ENCODE results near the gene PTGES2.

Gene PTGES2

DNA sequence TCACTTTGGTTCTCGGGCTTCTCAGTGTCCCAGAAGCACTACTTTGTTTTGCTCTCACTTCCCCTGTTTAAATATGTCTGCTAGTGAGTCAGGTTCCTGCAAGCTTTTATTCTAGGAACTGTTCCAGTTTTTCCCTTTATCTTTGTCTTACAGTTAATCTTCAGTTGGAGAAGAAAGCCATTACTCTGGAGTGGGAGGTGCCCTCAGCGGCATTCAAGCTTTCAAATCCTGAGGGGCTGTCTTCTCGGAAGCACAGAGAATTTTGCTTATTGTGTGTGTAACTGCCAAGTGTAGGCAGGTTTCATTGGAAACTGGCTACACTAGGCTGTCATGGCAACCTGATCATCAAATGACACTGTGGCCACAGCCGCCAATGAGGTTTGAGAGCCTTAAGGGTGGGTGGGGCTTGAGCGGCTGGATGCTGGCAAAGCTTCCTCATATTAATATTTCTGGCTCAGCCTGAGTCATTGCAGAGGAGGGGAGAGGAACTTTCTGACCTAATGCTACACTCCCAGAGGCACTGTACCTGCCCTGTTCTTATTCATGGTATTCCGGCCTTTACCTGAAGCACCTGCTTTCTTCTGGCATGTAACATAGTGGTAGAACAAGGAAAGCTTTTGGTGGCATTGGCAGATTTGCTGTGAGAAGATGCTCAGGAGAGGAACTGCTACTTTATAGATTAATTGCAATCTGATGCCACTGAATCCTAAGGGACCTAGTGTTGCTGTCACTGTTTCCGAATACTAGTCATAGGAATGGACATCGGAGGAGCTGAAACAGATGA is 33.2 kb downstream of the PTGES2 start:
- TF ChIP-seq BACH2 (CRISPR knock-in tag; IDR thresholded peaks at IDR 0.05; ENCODE audit: borderline replicate concordance), result no peak
- TF ChIP-seq ARNTL (CRISPR knock-in tag; IDR thresholded peaks at IDR 0.05; ENCODE audit: borderline replicate concordance, low read depth), result no peak
- TF ChIP-seq, protein P1, sequence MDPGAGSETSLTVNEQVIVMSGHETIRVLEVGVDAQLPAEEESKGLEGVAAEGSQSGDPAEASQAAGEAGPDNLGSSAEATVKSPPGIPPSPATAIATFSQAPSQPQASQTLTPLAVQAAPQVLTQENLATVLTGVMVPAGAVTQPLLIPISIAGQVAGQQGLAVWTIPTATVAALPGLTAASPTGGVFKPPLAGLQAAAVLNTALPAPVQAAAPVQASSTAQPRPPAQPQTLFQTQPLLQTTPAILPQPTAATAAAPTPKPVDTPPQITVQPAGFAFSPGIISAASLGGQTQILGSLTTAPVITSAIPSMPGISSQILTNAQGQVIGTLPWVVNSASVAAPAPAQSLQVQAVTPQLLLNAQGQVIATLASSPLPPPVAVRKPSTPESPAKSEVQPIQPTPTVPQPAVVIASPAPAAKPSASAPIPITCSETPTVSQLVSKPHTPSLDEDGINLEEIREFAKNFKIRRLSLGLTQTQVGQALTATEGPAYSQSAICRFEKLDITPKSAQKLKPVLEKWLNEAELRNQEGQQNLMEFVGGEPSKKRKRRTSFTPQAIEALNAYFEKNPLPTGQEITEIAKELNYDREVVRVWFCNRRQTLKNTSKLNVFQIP (CRISPR knock-in tag; IDR thresholded peaks at IDR 0.05; ENCODE audit: borderline replicate concordance, low read depth), result no peak
- TF ChIP-seq, protein P2, sequence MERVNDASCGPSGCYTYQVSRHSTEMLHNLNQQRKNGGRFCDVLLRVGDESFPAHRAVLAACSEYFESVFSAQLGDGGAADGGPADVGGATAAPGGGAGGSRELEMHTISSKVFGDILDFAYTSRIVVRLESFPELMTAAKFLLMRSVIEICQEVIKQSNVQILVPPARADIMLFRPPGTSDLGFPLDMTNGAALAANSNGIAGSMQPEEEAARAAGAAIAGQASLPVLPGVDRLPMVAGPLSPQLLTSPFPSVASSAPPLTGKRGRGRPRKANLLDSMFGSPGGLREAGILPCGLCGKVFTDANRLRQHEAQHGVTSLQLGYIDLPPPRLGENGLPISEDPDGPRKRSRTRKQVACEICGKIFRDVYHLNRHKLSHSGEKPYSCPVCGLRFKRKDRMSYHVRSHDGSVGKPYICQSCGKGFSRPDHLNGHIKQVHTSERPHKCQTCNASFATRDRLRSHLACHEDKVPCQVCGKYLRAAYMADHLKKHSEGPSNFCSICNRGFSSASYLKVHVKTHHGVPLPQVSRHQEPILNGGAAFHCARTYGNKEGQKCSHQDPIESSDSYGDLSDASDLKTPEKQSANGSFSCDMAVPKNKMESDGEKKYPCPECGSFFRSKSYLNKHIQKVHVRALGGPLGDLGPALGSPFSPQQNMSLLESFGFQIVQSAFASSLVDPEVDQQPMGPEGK (CRISPR knock-in tag; IDR thresholded peaks at IDR 0.05; ENCODE audit: borderline replicate concordance), result no peak
- TF ChIP-seq RARB (CRISPR knock-in tag; IDR thresholded peaks at IDR 0.05), result no peak
- no peak for TF ChIP-seq TCF4 (CRISPR knock-in tag; IDR thresholded peaks at IDR 0.05; ENCODE audit: borderline replicate concordance)
- TF ChIP-seq GLIS3 (CRISPR knock-in tag; IDR thresholded peaks at IDR 0.05), result no peak
- TF ChIP-seq ZNF565 (CRISPR knock-in tag; conservative IDR thresholded peaks at IDR 0.05; ENCODE audit: low read depth), result no peak
- TF ChIP-seq ESRRG (CRISPR knock-in tag; IDR thresholded peaks at IDR 0.05), result no peak
- ATAC-seq, result peak; percentile 83

DNA sequence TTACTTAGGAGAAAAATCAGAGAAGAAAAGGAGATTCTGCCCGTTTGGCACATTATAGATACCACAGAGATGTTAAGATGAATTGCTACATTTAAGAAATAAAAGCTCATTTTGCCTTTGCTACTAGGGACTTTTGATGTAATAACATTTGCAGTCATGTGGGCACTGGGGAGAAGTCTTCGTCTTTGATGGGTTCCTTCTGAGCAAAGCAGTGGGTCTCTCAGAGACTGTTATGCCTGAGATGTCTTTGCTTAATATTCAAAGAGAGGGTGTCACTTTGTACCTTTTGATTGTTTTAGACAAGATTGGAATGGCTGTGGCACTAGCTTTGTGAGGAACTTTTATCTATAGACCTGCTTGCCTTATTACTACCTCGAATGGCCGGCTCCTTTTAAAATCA is 34.5 kb downstream of the PTGES2 start:
- no peak for ATAC-seq
- TF ChIP-seq ZNF8 (CRISPR knock-in tag; IDR thresholded peaks at IDR 0.05) (no peak), ZFP30 (CRISPR knock-in tag; IDR thresholded peaks at IDR 0.05) (no peak)

DNA sequence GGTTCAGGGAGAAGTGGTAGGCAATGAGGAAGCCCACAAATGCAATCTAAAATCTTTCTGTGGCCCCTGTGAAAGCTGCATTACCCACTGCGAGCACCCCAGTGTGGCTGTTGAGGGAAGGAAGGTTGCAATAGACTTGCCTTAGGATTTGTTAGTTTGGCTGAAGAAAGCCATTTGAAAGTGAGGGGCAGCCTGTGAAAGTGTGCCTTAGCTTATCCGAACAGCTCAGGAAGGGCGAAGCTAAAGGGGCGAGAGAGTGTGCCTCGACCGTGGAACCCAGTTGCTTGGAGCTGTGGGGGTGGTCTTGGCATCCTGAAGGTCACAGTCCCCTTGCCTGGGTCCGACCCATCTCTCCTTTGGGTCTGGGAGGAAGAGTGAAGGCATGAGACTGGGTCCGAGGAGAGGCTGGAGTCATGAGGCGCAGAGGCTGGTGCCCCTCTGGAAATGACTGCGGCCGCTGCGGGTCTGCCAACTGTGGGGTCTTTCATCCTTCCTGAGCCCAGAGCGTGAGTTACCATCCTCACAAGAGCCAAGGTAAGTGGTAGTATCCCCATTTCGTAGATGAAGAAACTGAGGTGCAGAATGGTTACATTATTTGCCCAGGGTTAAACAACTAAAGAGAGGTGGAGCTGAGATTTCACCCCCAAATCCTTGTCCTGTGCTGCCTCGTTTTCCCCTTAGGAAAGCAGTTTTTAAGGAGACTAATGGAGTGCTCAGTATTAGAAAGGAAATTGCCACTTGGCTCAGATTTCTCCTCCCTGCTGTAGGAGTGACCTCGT is 35.1 kb downstream of the PTGES2 start:
- ATAC-seq, result no peak
- TF ChIP-seq, protein P3, sequence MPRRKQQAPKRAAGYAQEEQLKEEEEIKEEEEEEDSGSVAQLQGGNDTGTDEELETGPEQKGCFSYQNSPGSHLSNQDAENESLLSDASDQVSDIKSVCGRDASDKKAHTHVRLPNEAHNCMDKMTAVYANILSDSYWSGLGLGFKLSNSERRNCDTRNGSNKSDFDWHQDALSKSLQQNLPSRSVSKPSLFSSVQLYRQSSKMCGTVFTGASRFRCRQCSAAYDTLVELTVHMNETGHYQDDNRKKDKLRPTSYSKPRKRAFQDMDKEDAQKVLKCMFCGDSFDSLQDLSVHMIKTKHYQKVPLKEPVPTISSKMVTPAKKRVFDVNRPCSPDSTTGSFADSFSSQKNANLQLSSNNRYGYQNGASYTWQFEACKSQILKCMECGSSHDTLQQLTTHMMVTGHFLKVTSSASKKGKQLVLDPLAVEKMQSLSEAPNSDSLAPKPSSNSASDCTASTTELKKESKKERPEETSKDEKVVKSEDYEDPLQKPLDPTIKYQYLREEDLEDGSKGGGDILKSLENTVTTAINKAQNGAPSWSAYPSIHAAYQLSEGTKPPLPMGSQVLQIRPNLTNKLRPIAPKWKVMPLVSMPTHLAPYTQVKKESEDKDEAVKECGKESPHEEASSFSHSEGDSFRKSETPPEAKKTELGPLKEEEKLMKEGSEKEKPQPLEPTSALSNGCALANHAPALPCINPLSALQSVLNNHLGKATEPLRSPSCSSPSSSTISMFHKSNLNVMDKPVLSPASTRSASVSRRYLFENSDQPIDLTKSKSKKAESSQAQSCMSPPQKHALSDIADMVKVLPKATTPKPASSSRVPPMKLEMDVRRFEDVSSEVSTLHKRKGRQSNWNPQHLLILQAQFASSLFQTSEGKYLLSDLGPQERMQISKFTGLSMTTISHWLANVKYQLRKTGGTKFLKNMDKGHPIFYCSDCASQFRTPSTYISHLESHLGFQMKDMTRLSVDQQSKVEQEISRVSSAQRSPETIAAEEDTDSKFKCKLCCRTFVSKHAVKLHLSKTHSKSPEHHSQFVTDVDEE (CRISPR knock-in tag; IDR thresholded peaks at IDR 0.05), result no peak
- TF ChIP-seq GLIS3 (CRISPR knock-in tag; IDR thresholded peaks at IDR 0.05) (no peak), RARB (CRISPR knock-in tag; IDR thresholded peaks at IDR 0.05) (no peak), SNAI2 (CRISPR knock-in tag; IDR thresholded peaks at IDR 0.05) (no peak), BACH2 (CRISPR knock-in tag; IDR thresholded peaks at IDR 0.05; ENCODE audit: borderline replicate concordance) (no peak), OSR1 (CRISPR knock-in tag; IDR thresholded peaks at IDR 0.05) (no peak), ISL1 (CRISPR knock-in tag; IDR thresholded peaks at IDR 0.05) (no peak), ZFP3 (CRISPR knock-in tag; IDR thresholded peaks at IDR 0.05) (no peak), ARNTL (CRISPR knock-in tag; IDR thresholded peaks at IDR 0.05; ENCODE audit: borderline replicate concordance, low read depth) (no peak), CSDC2 (CRISPR knock-in tag; IDR thresholded peaks at IDR 0.05) (no peak), ZNF565 (CRISPR knock-in tag; conservative IDR thresholded peaks at IDR 0.05; ENCODE audit: low read depth) (no peak), TOX (CRISPR knock-in tag; IDR thresholded peaks at IDR 0.05; ENCODE audit: borderline replicate concordance) (no peak), ZNF8 (CRISPR knock-in tag; IDR thresholded peaks at IDR 0.05) (no peak), ZNF70 (CRISPR knock-in tag; IDR thresholded peaks at IDR 0.05) (no peak)
- TF ChIP-seq, protein P2 (CRISPR knock-in tag; IDR thresholded peaks at IDR 0.05; ENCODE audit: borderline replicate concordance), result no peak
- TF ChIP-seq, protein P4, sequence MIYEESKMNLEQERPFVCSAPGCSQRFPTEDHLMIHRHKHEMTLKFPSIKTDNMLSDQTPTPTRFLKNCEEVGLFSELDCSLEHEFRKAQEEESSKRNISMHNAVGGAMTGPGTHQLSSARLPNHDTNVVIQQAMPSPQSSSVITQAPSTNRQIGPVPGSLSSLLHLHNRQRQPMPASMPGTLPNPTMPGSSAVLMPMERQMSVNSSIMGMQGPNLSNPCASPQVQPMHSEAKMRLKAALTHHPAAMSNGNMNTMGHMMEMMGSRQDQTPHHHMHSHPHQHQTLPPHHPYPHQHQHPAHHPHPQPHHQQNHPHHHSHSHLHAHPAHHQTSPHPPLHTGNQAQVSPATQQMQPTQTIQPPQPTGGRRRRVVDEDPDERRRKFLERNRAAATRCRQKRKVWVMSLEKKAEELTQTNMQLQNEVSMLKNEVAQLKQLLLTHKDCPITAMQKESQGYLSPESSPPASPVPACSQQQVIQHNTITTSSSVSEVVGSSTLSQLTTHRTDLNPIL (CRISPR knock-in tag; IDR thresholded peaks at IDR 0.05; ENCODE audit: low read depth), result no peak

All from SK-N-SH treated with all-trans-retinoic acid at 6 μM for 48 hours (cell line).